Heart right ventricle (tissue), 16 donors: ENCODE results near the gene SLC27A3. TPM values are rescaled to one million over a fixed set of nuclear protein-coding genes. Genes with fewer than 3 reads are reported as not detected.

Experiments used
- ATAC-seq, 8 donors: fragments of 200-7000 bp; cut with Tn5 transposase; one replicate each; pipeline ENCODE4 v1.9.1; 2020; ENCODE audit warnings: mild to moderate bottlenecking in 8 of 8, moderate library complexity in 8 of 8, moderate number of reproducible peaks in 1 of 8
- DNase-seq, 2 donors: peaks; one replicate each; pipeline ENCODE4 v3.0.0-alpha.2; 2020
- H3K27ac ChIP-seq, 10 donors: fragments of 200-600 bp; sonication (generic) in 2 of 10; one replicate each; pipeline versions ENCODE4 v1.5.0 to v1.8.0; 2020 to 2022; ENCODE audit warnings: mild to moderate bottlenecking in 3 of 10
- H3K27me3 ChIP-seq, 7 donors: fragments of 200-600 bp; one replicate each; pipeline ENCODE4 v1.8.0; 2021 to 2022; ENCODE audit warnings: mild to moderate bottlenecking in 2 of 7
- H3K36me3 ChIP-seq, 9 donors: fragments of 200-600 bp; sonication (generic) in 1 of 9; one replicate each; pipeline versions ENCODE4 v1.5.0 to v1.8.0; 2020 to 2022; ENCODE audit warnings: mild to moderate bottlenecking in 2 of 9
- H3K4me1 ChIP-seq, 9 donors: fragments of 200-600 bp; sonication (generic) in 1 of 9; one replicate each; pipeline versions ENCODE4 v1.5.0 to v1.8.0; 2020 to 2022; ENCODE audit warnings: mild to moderate bottlenecking in 4 of 9
- H3K4me3 ChIP-seq, 10 donors: fragments of 200-600 bp; sonication (generic) in 2 of 10; one replicate each; pipeline versions ENCODE4 v1.5.0 to v1.8.0; 2020 to 2022; ENCODE audit warnings: mild to moderate bottlenecking in 7 of 10, moderate library complexity in 2 of 10
- H3K9me3 ChIP-seq, 11 donors: fragments of 200-600 bp in 10 of 11; sonication (generic) in 2 of 11; one replicate each; pipeline versions ENCODE4 v1.5.0 to v1.8.0; 2013 to 2022; ENCODE audit warnings: mild to moderate bottlenecking in 2 of 11, control low read depth in 1 of 11, moderate library complexity in 1 of 11
- WGBS, 2 donors: extraction: QIAGEN DNeasy Blood & Tissue Kit; methylation state at CpG; one replicate each; pipeline ENCODE4 v1.1.7; 2013; ENCODE audit warnings: inconsistent platforms in 1 of 2; 5-methylcytosine and 5-hydroxymethylcytosine counted together
- intact Hi-C, 10 donors: fragments of 100-400 bp; cut with DNase I; formaldehyde crosslinking; loops; one replicate each; pipeline versions ENCODE4 v1.11.1 to v1.14.2; 2022
- polyA plus RNA-seq, 2 donors: library from polyadenylated mRNA; stranded (reverse); fragments of 200-250 nt; gene quantifications; one replicate each; pipeline ENCODE4 v1.2.3, GENCODE V29; 2013
- total RNA-seq, 10 donors: library from RNA; stranded (reverse); fragmentation: NEBNext Ultra II Directional in 3 of 10; extraction: Animal tissue kit (Norgen Biotek cat#: 25700) in 3 of 10; gene quantifications; one replicate each; pipeline versions ENCODE4 v1.2.1 to v1.2.4, GENCODE V29; 2021 to 2023
- TF ChIP-seq, protein P1 (sequence below), 9 donors: fragments of 200-600 bp; sonication (generic) in 2 of 9; IDR thresholded peaks; one replicate each; pipeline versions ENCODE4 v1.5.0 to v1.8.0; 2021 to 2022; ENCODE audit warnings: antibody characterized with exemption in 9 of 9, mild to moderate bottlenecking in 5 of 9, moderate library complexity in 1 of 9
- donor health status: Arrhythmogenic right ventricular cardiomyopathy.
- donor health status: ischemic (EF 13 %, LVEDD 7.1; RV severe dilation, severe dysfunction).
- donor health status: healthy with polysubstance abuse.
- donor health status: DM: no; HTN: yes; CAD: no.
- donor health status: DM: no; HTN: no; CAD: no.
- donor health status: ischemic (EF 25% LVEDD 6.9; RV normal size, moderate dysfunction).
- donor health status: ischemic (EF 25% LVEDD 5.7; RV mildly dilated, moderate dysfunction).
- donor health status: healthy.
- donor health status: DM: yes; HTN: yes; CAD: no.
- donor health status: Ischemic cardiomyopathy.
- donor health status: ischemic (EF 35%, LVEDD 5.7; RV mildly dilated, moderate dysfunction).
- donor health status: nonischemic (EF 11% LVEDD 7.7; RV severe dilation, severe dysfunction).
- donor health status: DM: yes; HTN: yes; CAD: no.
- donor health status: PGD.
- donor health status: ischemic (EF 29% LVEDD 5.4; RV normal size, mild dysfunction).
- donor health status: nonischemic (EF 23%, LVEDD 6.1; RV moderate dilation, normal function).

The SLC27A3 gene
- total and polyA plus RNA-seq, 12 donors = 5.9 to 43.8 (median 9.2) TPM

DNA sequence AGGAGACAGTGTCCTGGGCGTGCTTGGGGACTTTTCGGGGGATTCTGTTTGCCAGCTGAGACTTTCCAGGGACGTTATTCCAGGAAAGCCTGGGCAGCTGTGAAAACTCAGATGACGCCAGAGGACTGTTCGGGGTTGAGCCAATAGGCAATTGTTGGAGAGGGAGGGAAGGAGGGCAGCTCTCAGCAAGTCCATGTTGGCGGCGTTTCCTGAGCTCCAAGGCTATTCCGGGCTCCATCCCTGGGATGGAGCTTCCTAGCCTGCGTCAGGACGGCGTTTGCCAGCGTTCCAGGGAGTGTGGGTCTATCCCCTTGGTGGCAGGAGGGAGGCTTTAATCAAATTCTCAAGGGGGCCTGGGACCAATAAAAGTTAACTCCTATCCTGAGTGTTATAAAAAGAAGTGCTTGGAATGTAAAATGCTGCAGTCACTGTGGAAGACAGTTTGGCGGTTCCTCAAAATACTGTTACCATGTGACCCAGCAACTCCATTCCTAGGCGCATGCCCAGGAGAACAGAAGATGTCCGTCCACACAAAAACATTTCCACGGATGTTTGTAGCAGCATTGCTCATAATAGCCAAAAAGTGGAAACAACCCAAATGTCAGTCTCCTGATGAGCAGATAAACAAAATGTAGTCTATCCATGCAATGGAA, 15.2 kb downstream of the SLC27A3 start:
- Histone ChIP-seq H3K27ac (peak overlapping the region; percentile 51 to 96 (median 90)), H3K27me3 (no peaks in the 10 kb centered on the region), H3K9me3 (no peaks in the 10 kb centered on the region), H3K4me3 (peak overlapping the region in 9 of 10 donors; percentile 13 to 50 (median 39)), H3K4me1 (peaks cover 0 to 35% (median 24%) of the 10 kb centered on the region in 9 donors), H3K36me3 (no peaks in the 10 kb centered on the region)
- ATAC-seq (peak; percentile 86 to 95 (median 94)), DNase-seq (peak; percentile 77 to 93)
- intact Hi-C loops = loop anchor here in 4 of 10 donors (5.0 to 10.0 kb wide), 3 partner anchors 154 to 197 kb away; partner anchors contain the start of genes DENND4B (in 2 of the 4), CRTC2 (in 1 of the 4) and RAB13 (in 1 of the 4)
- TF ChIP-seq, protein P1, sequence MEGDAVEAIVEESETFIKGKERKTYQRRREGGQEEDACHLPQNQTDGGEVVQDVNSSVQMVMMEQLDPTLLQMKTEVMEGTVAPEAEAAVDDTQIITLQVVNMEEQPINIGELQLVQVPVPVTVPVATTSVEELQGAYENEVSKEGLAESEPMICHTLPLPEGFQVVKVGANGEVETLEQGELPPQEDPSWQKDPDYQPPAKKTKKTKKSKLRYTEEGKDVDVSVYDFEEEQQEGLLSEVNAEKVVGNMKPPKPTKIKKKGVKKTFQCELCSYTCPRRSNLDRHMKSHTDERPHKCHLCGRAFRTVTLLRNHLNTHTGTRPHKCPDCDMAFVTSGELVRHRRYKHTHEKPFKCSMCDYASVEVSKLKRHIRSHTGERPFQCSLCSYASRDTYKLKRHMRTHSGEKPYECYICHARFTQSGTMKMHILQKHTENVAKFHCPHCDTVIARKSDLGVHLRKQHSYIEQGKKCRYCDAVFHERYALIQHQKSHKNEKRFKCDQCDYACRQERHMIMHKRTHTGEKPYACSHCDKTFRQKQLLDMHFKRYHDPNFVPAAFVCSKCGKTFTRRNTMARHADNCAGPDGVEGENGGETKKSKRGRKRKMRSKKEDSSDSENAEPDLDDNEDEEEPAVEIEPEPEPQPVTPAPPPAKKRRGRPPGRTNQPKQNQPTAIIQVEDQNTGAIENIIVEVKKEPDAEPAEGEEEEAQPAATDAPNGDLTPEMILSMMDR (IDR thresholded peaks at IDR 0.05) = no peak
- WGBS, 2 donors = 3 to 6% methylated on average over 16 of the region's 16 CpGs

GRCh38 chr1:153790966-153791647, 15.9 kb downstream of the SLC27A3 start:
- TF ChIP-seq, protein P1 (IDR thresholded peaks at IDR 0.05) = no peak
- 66 to 70% methylated on average over 9 of the region's 9 CpGs for WGBS, 2 donors
- ATAC-seq = peak; percentile 13 to 32 (median 20)
- H3K4me3 ChIP-seq = peak overlapping the region in 8 of 10 donors; percentile 13 to 50 (median 40)
- DNase-seq = no peak
- peaks cover 0 to 35% (median 24%) of the 10 kb centered on the region in 9 donors for H3K4me1 ChIP-seq
- H3K36me3 ChIP-seq = no peaks in the 10 kb centered on the region
- intact Hi-C loops = loop anchor here in 4 of 10 donors (5.0 to 10.0 kb wide), 3 partner anchors 154 to 196 kb away; partner anchors contain the start of genes DENND4B (in 2 of the 4), CRTC2 (in 1 of the 4) and RAB13 (in 1 of the 4)
- peak overlapping the region; percentile 51 to 96 (median 90) for H3K27ac ChIP-seq
- no peaks in the 10 kb centered on the region for H3K27me3 ChIP-seq
- no peaks in the 10 kb centered on the region for H3K9me3 ChIP-seq

DNA sequence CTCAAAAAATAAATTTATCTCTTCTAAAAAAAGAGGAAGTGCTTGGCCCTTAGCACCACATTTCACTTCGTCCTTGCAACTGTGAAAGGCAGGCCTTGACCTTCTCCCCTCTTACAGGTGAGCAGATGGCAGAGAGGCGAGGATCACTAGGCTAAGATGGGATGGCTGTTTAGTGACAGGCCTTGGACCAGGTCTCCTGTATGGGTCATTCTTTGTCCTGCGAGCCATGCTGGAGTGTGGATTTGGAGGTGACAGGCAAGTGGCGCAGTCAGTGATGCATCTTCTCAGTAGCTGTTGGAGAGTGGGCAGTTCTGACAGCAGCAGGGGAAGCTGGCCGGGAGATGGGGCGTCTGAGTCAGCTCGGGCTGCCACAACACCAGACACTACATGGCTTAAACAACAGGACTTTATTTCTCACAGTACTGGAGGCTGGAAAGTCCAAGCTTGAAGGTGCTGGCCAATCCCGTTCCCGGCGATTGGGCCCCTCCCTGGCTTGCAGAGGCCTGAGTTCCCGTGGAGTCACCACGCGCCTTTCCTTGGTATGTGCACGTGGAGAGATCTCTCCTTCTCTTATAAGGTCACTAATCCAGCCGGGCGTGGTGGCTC, 16.5 kb downstream of the SLC27A3 start:
- H3K4me1 ChIP-seq = peaks cover 0 to 35% (median 24%) of the 10 kb centered on the region in 9 donors
- H3K9me3 ChIP-seq = no peaks in the 10 kb centered on the region
- DNase-seq (no peak), ATAC-seq (no peak)
- peak overlapping the region in 3 of 10 donors; percentile 90 to 96 (median 91) for H3K27ac ChIP-seq
- H3K27me3 ChIP-seq = no peaks in the 10 kb centered on the region
- H3K36me3 ChIP-seq = no peaks in the 10 kb centered on the region
- 91% methylated on average over 16 of the region's 16 CpGs for WGBS, 2 donors
- TF ChIP-seq, protein P1 (IDR thresholded peaks at IDR 0.05) = no peak
- intact Hi-C loops = loop anchor here in 4 of 10 donors (5.0 to 10.0 kb wide), 3 partner anchors 153 to 196 kb away; partner anchors contain the start of genes DENND4B (in 2 of the 4), CRTC2 (in 1 of the 4) and RAB13 (in 1 of the 4)
- peak overlapping the region in 1 of 10 donors; percentile 42 for H3K4me3 ChIP-seq

- no peaks in the 10 kb centered on the region for H3K27me3 ChIP-seq
- no peak overlapping the region for H3K4me3 ChIP-seq
- DNase-seq (no peak), ATAC-seq (no peak)
- intact Hi-C loops = loop anchor here in 4 of 10 donors (5.0 to 10.0 kb wide), 3 partner anchors 152 to 195 kb away; partner anchors contain the start of genes DENND4B (in 2 of the 4), CRTC2 (in 1 of the 4) and RAB13 (in 1 of the 4)
- no peaks in the 10 kb centered on the region for H3K9me3 ChIP-seq
- no peaks in the 10 kb centered on the region for H3K36me3 ChIP-seq
- 95 to 96% methylated on average over 11 of the region's 11 CpGs for WGBS, 2 donors
- H3K27ac ChIP-seq = no peak overlapping the region
- TF ChIP-seq, protein P1 (IDR thresholded peaks at IDR 0.05) = no peak
- H3K4me1 ChIP-seq = peaks cover 0 to 41% (median 25%) of the 10 kb centered on the region in 9 donors
Measured at GRCh38 chr1:153792631-153793041, 17.4 kb downstream of the SLC27A3 start.
